Spinal cord (tissue), 10 donors: Measurements from ENCODE around the gene ADARB2. TPM values are rescaled to one million over a fixed set of nuclear protein-coding genes. Genes with fewer than 3 reads are reported as not detected.
A peak's percentile ranks its signal among the peaks of the same experiment; 100 is the strongest.

Experiments
- DNase-seq, 6 donors: peaks; one replicate each; pipeline versions ENCODE4 v3.0.0 to v3.0.0-alpha.2; 2013 to 2015; ENCODE audit warnings: low spot score in 6 of 6, low read depth in 4 of 6
- H3K27ac ChIP-seq: one replicate; pipeline ENCODE4 v1.5.1; 2013; ENCODE audit warnings: low read depth, low read length, control low read depth
- H3K27me3 ChIP-seq: one replicate; pipeline ENCODE4 v1.6.1; 2013; ENCODE audit warnings: low read length; ENCODE audit not compliant: control insufficient read depth, insufficient read depth
- H3K36me3 ChIP-seq: one replicate; pipeline ENCODE4 v1.6.1; 2013; ENCODE audit warnings: low read length; ENCODE audit not compliant: control insufficient read depth, insufficient read depth
- H3K4me1 ChIP-seq: one replicate; pipeline ENCODE4 v1.6.1; 2013; ENCODE audit warnings: low read length; ENCODE audit not compliant: control insufficient read depth, insufficient read depth
- H3K4me3 ChIP-seq: one replicate; pipeline ENCODE4 v1.5.1; 2013; ENCODE audit warnings: low read depth, low read length, control low read depth
- H3K9me3 ChIP-seq: one replicate; pipeline ENCODE4 v1.6.1; 2013; ENCODE audit warnings: low read length; ENCODE audit not compliant: control insufficient read depth, insufficient read depth
- WGBS: methylation state at CpG from one replicate; pipeline ENCODE4 v1.1.5; 2013; ENCODE audit warnings: missing lambda C conversion rate; ENCODE audit not compliant: insufficient coverage; 5-methylcytosine and 5-hydroxymethylcytosine counted together
- polyA plus RNA-seq, 2 donors: library from polyadenylated mRNA; unstranded; fragments of 120-200 nt; gene quantifications; one replicate each; pipeline ENCODE4 v1.2.1, GENCODE V29; 2013; ENCODE audit not compliant: insufficient read length in 2 of 2
- total RNA-seq, 2 donors: library from RNA; depleted of rRNA in 1 of 2; stranded (reverse); fragments of 120-200 nt in 1 of 2; fragments of >200 nt in 1 of 2; gene quantifications; one replicate each; pipeline versions ENCODE4 v1.2.3 to v1.2.4, GENCODE V29; 2013 to 2014
- donor health status: healthy.

ADARB2 gene
- total and polyA plus RNA-seq, 4 donors = 4.1 to 11.2 (median 8.3) TPM

DNA sequence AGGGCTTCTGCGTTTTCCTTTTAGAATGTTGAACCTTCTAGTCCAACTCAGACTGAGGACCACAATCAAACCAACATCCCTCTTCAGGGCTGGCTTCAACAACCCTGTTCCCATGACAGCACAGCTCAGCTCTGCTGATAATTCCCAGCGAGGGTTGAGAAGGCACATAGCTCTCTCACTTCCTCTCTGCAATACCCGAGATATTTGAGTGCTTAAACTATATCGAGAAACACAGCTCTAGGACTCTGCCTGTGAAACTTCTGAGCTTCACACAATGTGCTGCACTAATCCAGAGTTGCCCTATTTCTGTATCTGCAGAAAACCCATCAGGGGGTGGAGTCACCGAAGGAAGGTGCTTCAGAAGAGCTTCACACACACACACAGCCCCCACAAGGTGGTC is 1.6 kb upstream of the ADARB2 start:
- 82% methylated on average over 3 of the region's 5 CpGs for WGBS
- H3K27ac ChIP-seq = no peak overlapping the region
- no peaks in the 10 kb centered on the region for H3K36me3 ChIP-seq
- H3K27me3 ChIP-seq = peaks cover 23% of the 10 kb centered on the region
- no peaks in the 10 kb centered on the region for H3K9me3 ChIP-seq
- H3K4me3 ChIP-seq = no peak overlapping the region
- peaks cover 27% of the 10 kb centered on the region for H3K4me1 ChIP-seq
- DNase-seq = peak in 1 of 6 donors; percentile 32

GRCh38 chr10:1736972-1737221 is 428 bp downstream of the ADARB2 start:
- no peak for DNase-seq
- peak overlapping the region; percentile 65 for H3K4me3 ChIP-seq
- no peaks in the 10 kb centered on the region for H3K9me3 ChIP-seq
- H3K36me3 ChIP-seq = no peaks in the 10 kb centered on the region
- peaks cover 27% of the 10 kb centered on the region for H3K4me1 ChIP-seq
- H3K27me3 ChIP-seq = peaks cover 28% of the 10 kb centered on the region
- peak overlapping the region; percentile 78 for H3K27ac ChIP-seq
- under 1% methylated on average over 17 of the region's 17 CpGs for WGBS

GRCh38 chr10:1736144-1736971 is 967 bp downstream of the ADARB2 start:
- peak in 2 of 6 donors; percentile 48 to 63 for DNase-seq
- peak overlapping the region; percentile 65 for H3K4me3 ChIP-seq
- no peaks in the 10 kb centered on the region for H3K36me3 ChIP-seq
- H3K27ac ChIP-seq = peak overlapping the region; percentile 78
- peaks cover 27% of the 10 kb centered on the region for H3K4me1 ChIP-seq
- WGBS = 2% methylated on average over 43 of the region's 43 CpGs
- H3K9me3 ChIP-seq = no peaks in the 10 kb centered on the region
- peaks cover 27% of the 10 kb centered on the region for H3K27me3 ChIP-seq

DNA sequence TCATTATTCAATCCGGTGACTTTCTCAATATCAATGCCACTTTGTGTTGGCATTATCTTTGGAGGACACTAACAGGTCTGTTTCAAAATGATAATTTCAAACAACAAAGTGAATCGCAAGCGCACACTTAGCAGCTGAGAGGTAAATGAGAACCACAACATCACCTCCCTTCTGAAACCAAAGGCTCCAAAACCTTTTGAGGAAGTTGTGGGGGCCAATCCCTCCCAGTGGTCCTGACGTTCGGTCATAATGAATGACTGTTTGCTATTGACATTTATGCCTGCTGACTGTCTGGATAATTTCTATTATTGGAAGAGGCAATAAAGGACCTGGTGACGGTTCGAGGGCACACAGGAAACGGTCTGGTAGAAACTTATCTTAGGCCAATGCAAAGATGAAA is 1.8 kb downstream of the ADARB2 start:
- DNase-seq = no peak
- Histone ChIP-seq H3K36me3 (no peaks in the 10 kb centered on the region), H3K27me3 (peaks cover 26% of the 10 kb centered on the region), H3K4me1 (peaks cover 27% of the 10 kb centered on the region), H3K4me3 (peak overlapping the region; percentile 65), H3K9me3 (no peaks in the 10 kb centered on the region), H3K27ac (no peak overlapping the region)
- WGBS = 43% methylated on average over 5 of the region's 8 CpGs

GRCh38 chr10:1734288-1734687 is 3.0 kb downstream of the ADARB2 start:
- no peak for DNase-seq
- Histone ChIP-seq H3K4me1 (peaks cover 18% of the 10 kb centered on the region), H3K27me3 (peaks cover 21% of the 10 kb centered on the region), H3K27ac (no peak overlapping the region), H3K9me3 (no peaks in the 10 kb centered on the region), H3K4me3 (no peak overlapping the region), H3K36me3 (no peaks in the 10 kb centered on the region)
- 73% methylated on average over 2 of the region's 3 CpGs for WGBS

DNA sequence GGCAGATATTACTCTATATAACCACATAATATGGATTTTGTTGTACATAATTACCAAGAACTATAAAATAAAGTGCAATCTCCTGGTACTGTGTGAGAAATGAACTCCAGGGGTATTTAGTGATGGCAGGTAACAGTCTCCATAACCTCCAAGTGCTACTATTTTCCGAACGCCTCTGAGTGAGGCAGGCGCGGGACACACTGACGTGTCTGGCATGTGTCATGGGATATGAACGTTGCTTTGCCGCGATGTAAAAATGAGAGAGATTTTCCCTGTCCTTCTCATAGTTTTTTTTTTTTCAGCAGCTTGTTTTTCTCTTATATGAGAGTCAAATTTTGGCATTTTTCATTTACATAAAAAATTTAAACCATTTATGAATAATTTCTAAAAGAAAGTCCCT is 3.6 kb downstream of the ADARB2 start:
- WGBS = 90% methylated on average over 2 of the region's 8 CpGs
- no peak overlapping the region for H3K27ac ChIP-seq
- H3K36me3 ChIP-seq = no peaks in the 10 kb centered on the region
- peaks cover 15% of the 10 kb centered on the region for H3K27me3 ChIP-seq
- no peak for DNase-seq
- H3K9me3 ChIP-seq = no peaks in the 10 kb centered on the region
- no peak overlapping the region for H3K4me3 ChIP-seq
- H3K4me1 ChIP-seq = peaks cover 18% of the 10 kb centered on the region

DNA sequence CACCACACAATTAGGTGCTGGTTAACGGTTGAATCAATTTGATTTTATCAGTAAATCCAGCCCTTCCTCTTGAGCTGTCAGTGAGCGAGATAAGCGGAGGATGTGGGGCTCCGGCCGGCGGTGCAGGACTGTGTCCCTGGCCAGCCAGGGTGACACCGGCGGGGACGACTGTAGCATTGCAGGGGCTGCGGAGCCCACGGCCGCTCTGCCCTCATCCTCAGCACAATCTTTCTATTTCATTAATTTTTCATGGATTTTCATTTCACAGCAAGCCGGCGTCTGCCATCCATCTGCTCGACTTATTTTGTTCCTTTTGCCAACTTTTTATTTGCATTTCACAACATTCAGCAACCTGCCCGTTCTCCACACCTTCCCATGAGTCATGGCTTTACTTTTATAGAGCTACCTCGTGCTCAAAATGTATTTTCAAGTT is 4.7 kb downstream of the ADARB2 start:
- no peak overlapping the region for H3K4me3 ChIP-seq
- no peaks in the 10 kb centered on the region for H3K36me3 ChIP-seq
- peak in 1 of 6 donors; percentile 71 for DNase-seq
- H3K27ac ChIP-seq = no peak overlapping the region
- H3K4me1 ChIP-seq = peaks cover 15% of the 10 kb centered on the region
- 64% methylated on average over 15 of the region's 17 CpGs for WGBS
- peaks cover 14% of the 10 kb centered on the region for H3K27me3 ChIP-seq
- H3K9me3 ChIP-seq = no peaks in the 10 kb centered on the region

- no CpG with 5 or more reads among the region's 6 CpGs for WGBS
- H3K4me3 ChIP-seq = no peak overlapping the region
- no peaks in the 10 kb centered on the region for H3K9me3 ChIP-seq
- peaks cover 14% of the 10 kb centered on the region for H3K27me3 ChIP-seq
- H3K27ac ChIP-seq = no peak overlapping the region
- peaks cover 8% of the 10 kb centered on the region for H3K4me1 ChIP-seq
- peaks cover under 1% of the 10 kb centered on the region for H3K36me3 ChIP-seq
- no peak for DNase-seq
These were observed 5.7 kb downstream of the ADARB2 start for GRCh38 chr10:1731592-1731991.

GRCh38 chr10:1729751-1730150 is 7.6 kb downstream of the ADARB2 start:
- Histone ChIP-seq H3K9me3 (no peaks in the 10 kb centered on the region), H3K27me3 (peaks cover 8% of the 10 kb centered on the region), H3K36me3 (peaks cover 3% of the 10 kb centered on the region), H3K4me1 (peaks cover 4% of the 10 kb centered on the region), H3K4me3 (no peak overlapping the region), H3K27ac (no peak overlapping the region)
- WGBS = no CpG with 5 or more reads among the region's 3 CpGs
- peak in 1 of 6 donors; percentile 63 for DNase-seq

GRCh38 chr10:1726861-1727260 is 10.5 kb downstream of the ADARB2 start:
- no peaks in the 10 kb centered on the region for H3K9me3 ChIP-seq
- 100% methylated on average over 5 of the region's 11 CpGs for WGBS
- H3K36me3 ChIP-seq = peaks cover 3% of the 10 kb centered on the region
- peaks cover 4% of the 10 kb centered on the region for H3K4me1 ChIP-seq
- no peaks in the 10 kb centered on the region for H3K27me3 ChIP-seq
- H3K4me3 ChIP-seq = no peak overlapping the region
- no peak for DNase-seq
- H3K27ac ChIP-seq = no peak overlapping the region
